ENCODE measurements around the gene CDON.

GRCh38 chr11:126082251-126083109 is 19.8 kb upstream of the CDON start:
- TF ChIP-seq CTCF (IDR thresholded peaks at IDR 0.05) (no peak), POLR2AphosphoS5 (IDR thresholded peaks at IDR 0.05; ENCODE audit: low read depth, low read length) (no peak), TAF1 (IDR thresholded peaks at IDR 0.05; ENCODE audit: borderline replicate concordance, low read depth, low read length) (no peak), ZBTB33 (IDR thresholded peaks at IDR 0.05; ENCODE audit: borderline replicate concordance, low read depth) (no peak), EP300 (IDR thresholded peaks at IDR 0.05; ENCODE audit: borderline replicate concordance in 1 of 2, low read depth in 1 of 2, low read length in 1 of 2) (no peak), USF2 (IDR thresholded peaks at IDR 0.05; ENCODE audit: borderline replicate concordance, low read depth, low read length) (no peak), EZH2phosphoT487 (IDR thresholded peaks at IDR 0.05; ENCODE audit: borderline replicate concordance, low read depth) (no peak), NRF1 (IDR thresholded peaks at IDR 0.05; ENCODE audit: low read depth, low read length) (no peak), JUND (IDR thresholded peaks at IDR 0.05) (no peak), RFX5 (IDR thresholded peaks at IDR 0.05; ENCODE audit: low read length) (no peak), SIN3A (IDR thresholded peaks at IDR 0.05; ENCODE audit: borderline replicate concordance, low read depth, low read length) (no peak), YY1 (IDR thresholded peaks at IDR 0.05; ENCODE audit: low read depth) (no peak), MAX (IDR thresholded peaks at IDR 0.05; ENCODE audit: low read depth) (no peak), SMC3 (IDR thresholded peaks at IDR 0.05; ENCODE audit: low read depth, low read length) (no peak)
